Measurements from ENCODE around the gene FHDC1. TPM values are rescaled to one million over a fixed set of nuclear protein-coding genes. Genes with fewer than 3 reads are reported as not detected.
A peak's percentile ranks its signal among the peaks of the same experiment; 100 is the strongest.

FHDC1 gene
- total and polyA plus RNA-seq, 2 donors: 1.6 to 7.1 TPM

DNA sequence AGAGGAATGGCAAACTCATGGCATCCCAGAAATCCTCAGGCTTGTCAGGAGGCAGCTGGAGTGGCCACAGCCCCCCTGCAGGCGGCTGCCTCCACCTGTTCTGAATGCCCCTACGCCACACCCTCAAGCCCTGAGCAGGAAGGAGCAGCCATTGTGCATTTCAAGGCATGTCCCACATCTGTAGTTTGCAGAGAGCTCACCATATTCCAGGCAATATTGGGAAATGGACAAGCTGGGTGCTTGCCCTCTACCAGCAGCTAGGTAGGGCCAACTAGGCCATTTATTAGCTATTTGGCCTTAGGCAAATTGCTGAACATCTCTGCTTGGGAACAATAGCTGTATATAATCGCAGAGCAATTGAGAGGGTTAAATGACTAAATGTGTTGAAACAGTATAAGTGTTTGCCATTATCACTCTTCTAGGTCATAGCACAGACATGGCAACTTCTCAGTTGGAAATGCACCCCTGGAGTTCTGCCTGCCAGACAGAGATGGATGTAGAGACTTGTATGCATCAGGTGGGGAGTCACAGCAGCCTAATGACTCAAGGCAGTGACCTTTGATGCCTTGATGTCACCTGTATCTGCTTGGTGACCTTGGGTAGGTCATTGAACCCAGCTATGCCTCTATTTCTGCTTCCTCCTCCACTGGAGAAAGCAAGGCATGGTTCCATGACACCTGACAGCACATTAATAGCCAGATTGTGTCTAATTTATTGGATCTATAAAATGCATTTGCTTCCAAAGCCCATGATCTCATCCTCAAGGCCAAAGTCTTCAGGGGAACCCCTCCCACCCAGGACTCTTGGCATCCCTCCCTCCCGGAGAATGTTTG is 52.8 kb downstream of the FHDC1 start:
- Histone ChIP-seq H3K27ac (ENCODE audit: low read depth) (no peak overlapping the region), H3K4me3 (ENCODE audit: low read depth, low read length) (no peak overlapping the region), H3K4me1 (ENCODE audit: insufficient read depth) (no peaks in the 10 kb centered on the region), H3K36me3 (ENCODE audit: insufficient read depth) (no peaks in the 10 kb centered on the region)
- DNase-seq (ENCODE audit: extremely low spot score): no peak
- WGBS: 88% methylated on average over 4 of the region's 4 CpGs

- Histone ChIP-seq H3K4me3 (ENCODE audit: low read depth, low read length) (no peak overlapping the region), H3K36me3 (ENCODE audit: insufficient read depth) (no peaks in the 10 kb centered on the region), H3K27ac (ENCODE audit: low read depth) (no peak overlapping the region), H3K4me1 (ENCODE audit: insufficient read depth) (no peaks in the 10 kb centered on the region)
- DNase-seq (ENCODE audit: extremely low spot score): no peak
- 81% methylated on average over 3 of the region's 3 CpGs for WGBS
Observed at GRCh38 chr4:152989554-152989970, 53.4 kb downstream of the FHDC1 start.

DNA sequence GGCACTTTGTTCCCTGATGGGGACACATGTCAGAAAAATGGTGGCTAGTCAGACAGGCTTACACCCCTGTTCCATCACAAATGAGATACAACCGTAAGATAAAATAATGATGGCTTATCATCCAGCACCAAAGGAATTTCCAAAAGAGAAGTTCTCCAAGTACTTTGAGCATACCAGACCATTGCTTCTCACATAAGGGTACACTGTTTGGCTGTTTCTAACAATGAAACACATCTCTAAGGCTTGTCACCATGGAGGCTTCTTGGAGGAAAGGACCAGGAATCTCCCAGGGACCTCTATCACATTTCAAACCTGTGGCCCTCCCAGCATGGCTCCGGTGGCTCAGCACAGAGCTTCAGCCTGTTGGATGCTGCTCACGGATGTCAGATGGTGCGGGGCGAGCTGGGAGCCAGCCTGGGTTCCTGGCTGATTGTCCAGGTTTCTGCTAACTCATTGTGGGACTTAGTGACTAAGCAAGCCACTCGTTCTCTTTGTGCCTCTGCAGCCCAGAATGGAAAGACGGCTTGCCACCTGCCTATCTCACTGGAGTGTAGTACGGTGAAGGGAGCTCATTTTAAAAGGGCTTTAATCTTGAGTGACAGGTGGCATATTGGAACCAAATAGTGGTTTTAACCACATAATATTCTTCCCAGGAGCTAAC is 54.5 kb downstream of the FHDC1 start:
- Histone ChIP-seq H3K27ac (ENCODE audit: low read depth) (no peak overlapping the region), H3K4me1 (ENCODE audit: insufficient read depth) (no peaks in the 10 kb centered on the region), H3K4me3 (ENCODE audit: low read depth, low read length) (no peak overlapping the region), H3K36me3 (ENCODE audit: insufficient read depth) (no peaks in the 10 kb centered on the region)
- WGBS: 85% methylated on average over 8 of the region's 8 CpGs
- DNase-seq (ENCODE audit: extremely low spot score): no peak

- Histone ChIP-seq H3K4me3 (ENCODE audit: low read depth, low read length) (no peak overlapping the region), H3K27ac (ENCODE audit: low read depth) (no peak overlapping the region), H3K4me1 (ENCODE audit: insufficient read depth) (no peaks in the 10 kb centered on the region), H3K36me3 (ENCODE audit: insufficient read depth) (no peaks in the 10 kb centered on the region)
- DNase-seq (ENCODE audit: extremely low spot score): no peak
- 85% methylated on average over 3 of the region's 3 CpGs for WGBS
Observed at GRCh38 chr4:152991398-152991797, 55.3 kb downstream of the FHDC1 start.

DNA sequence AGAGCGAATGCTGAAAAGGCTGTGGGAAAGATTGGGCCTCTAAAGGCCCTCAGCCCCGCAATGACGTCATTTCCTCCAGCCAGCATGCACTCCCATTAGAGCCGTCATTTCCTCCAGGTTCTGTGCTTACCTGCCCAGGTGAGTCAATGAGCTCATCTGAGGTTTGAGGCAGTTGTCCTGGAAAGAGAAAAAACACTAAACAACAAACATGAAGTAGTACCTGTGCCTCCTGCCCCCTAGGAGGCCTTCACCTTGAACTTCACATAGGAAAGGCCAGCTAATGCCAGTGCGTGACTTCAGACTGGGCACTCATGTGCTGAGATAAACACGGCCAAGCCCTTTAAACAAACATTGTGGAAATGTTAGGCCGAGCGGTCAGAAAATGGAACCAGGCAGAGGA is 55.9 kb downstream of the FHDC1 start:
- Histone ChIP-seq H3K36me3 (ENCODE audit: insufficient read depth) (no peaks in the 10 kb centered on the region), H3K27ac (ENCODE audit: low read depth) (no peak overlapping the region), H3K4me3 (ENCODE audit: low read depth, low read length) (no peak overlapping the region), H3K4me1 (ENCODE audit: insufficient read depth) (no peaks in the 10 kb centered on the region)
- no peak for DNase-seq (ENCODE audit: extremely low spot score)
- 83% methylated on average over 8 of the region's 8 CpGs for WGBS

DNA sequence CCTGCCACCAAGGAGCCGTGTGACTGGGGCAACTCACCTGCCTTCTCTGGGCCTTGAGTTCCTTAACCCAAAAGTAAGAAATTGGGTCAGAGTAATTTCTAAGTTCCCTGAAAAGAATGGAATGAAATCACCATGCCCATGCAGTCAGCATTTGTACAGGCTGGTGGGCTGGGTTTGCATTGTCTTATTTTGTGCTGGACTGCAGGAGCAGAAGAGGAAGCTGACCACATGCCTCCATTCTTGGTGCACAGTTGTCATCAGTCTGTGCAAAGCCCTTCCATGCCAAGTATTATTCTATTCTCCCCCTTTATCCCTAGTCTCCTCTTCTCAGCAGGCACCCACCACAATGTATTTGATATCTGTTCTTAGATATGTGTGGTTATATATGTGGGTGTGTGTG is 56.3 kb downstream of the FHDC1 start:
- 93% methylated on average over 1 of the region's 1 CpG for WGBS

DNA sequence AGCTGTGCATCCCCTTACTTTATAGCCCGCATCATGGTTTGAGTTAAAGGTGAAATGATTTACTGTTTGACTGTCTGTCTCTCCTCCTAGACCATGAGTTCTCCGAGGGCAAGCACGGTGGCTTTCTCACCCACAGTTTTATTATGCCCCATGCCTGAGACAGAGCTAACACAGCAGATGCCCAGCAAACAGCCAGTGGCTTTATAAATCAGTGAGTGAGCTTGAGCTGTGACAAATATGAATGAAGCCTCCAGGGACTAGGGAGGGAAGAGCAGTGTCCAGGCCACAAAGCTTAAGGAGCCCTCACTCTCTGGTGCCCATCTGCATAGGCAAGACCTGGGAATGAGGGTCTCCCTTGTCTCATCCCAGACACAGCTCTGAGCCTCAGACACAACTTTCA is 57.9 kb downstream of the FHDC1 start:
- H3K4me3 ChIP-seq (ENCODE audit: low read depth, low read length): no peak overlapping the region
- H3K36me3 ChIP-seq (ENCODE audit: insufficient read depth): no peaks in the 10 kb centered on the region
- H3K27ac ChIP-seq (ENCODE audit: low read depth): no peak overlapping the region
- H3K4me1 ChIP-seq (ENCODE audit: insufficient read depth): no peaks in the 10 kb centered on the region
- 73% methylated on average over 3 of the region's 3 CpGs for WGBS
- DNase-seq (ENCODE audit: extremely low spot score): no peak

More for the DNA sequence above, 56.3 kb downstream of the FHDC1 start:
- Histone ChIP-seq H3K4me1 (ENCODE audit: insufficient read depth) (no peaks in the 10 kb centered on the region), H3K4me3 (ENCODE audit: low read depth, low read length) (no peak overlapping the region), H3K36me3 (ENCODE audit: insufficient read depth) (no peaks in the 10 kb centered on the region), H3K27ac (ENCODE audit: low read depth) (no peak overlapping the region)
- no peak for DNase-seq (ENCODE audit: extremely low spot score)

DNA sequence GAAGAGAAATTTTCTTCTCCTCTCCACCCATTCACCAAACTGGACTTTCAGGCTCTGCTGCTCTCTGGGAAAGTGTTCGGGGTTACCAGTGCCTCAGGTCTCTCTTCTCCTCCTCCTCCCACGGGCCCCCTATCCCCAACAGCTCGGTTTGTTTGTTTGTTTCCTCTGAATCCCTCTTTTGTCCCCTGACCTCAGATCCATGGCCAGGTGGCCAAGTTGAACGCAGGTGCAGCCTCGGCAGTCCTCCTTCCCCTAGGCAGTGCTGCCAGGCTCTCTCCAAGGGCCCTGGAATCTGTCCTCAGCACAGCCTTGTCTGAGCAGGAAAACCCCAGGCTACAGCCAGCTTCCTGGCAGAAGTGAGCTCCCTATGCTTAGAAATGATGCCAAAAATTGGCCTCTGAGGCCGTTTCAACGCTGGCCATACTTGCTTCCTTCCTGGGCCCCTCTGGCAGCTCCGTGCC is 60.0 kb downstream of the FHDC1 start:
- WGBS: 40% methylated on average over 8 of the region's 8 CpGs
- no peak overlapping the region for H3K4me3 ChIP-seq (ENCODE audit: low read depth, low read length)
- DNase-seq (ENCODE audit: extremely low spot score): peak; percentile 61
- H3K4me1 ChIP-seq (ENCODE audit: insufficient read depth): no peaks in the 10 kb centered on the region
- no peak overlapping the region for H3K27ac ChIP-seq (ENCODE audit: low read depth)
- H3K36me3 ChIP-seq (ENCODE audit: insufficient read depth): no peaks in the 10 kb centered on the region

GRCh38 chr4:152996672-152997071 is 60.5 kb downstream of the FHDC1 start:
- Histone ChIP-seq H3K4me1 (ENCODE audit: insufficient read depth) (no peaks in the 10 kb centered on the region), H3K27ac (ENCODE audit: low read depth) (no peak overlapping the region), H3K4me3 (ENCODE audit: low read depth, low read length) (no peak overlapping the region), H3K36me3 (ENCODE audit: insufficient read depth) (no peaks in the 10 kb centered on the region)
- DNase-seq (ENCODE audit: extremely low spot score): no peak
- WGBS: 75% methylated on average over 6 of the region's 6 CpGs

DNA sequence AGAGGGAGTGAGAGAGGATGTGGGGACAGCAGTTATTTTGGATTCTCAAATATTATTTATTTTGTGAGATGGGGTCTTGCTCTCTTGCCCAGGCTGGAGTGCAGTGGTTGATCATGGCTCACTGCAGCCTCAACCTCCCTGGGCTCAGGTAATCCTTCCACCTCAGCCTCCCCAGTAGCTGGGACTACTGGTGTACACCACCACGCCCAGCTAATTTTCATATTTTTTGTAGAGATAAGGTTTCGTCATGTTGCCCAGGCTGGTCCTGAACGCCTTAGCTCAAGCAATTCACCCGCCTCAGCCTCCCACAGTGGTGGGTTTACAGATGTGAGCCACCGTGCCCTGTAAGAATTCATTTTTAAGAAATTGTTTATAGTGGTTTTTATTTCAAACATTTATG is 61.2 kb downstream of the FHDC1 start:
- Histone ChIP-seq H3K36me3 (ENCODE audit: insufficient read depth) (no peaks in the 10 kb centered on the region), H3K4me3 (ENCODE audit: low read depth, low read length) (no peak overlapping the region), H3K4me1 (ENCODE audit: insufficient read depth) (no peaks in the 10 kb centered on the region), H3K27ac (ENCODE audit: low read depth) (no peak overlapping the region)
- DNase-seq (ENCODE audit: extremely low spot score): no peak
- WGBS: 86% methylated on average over 5 of the region's 5 CpGs

GRCh38 chr4:152997771-152998487 is 61.8 kb downstream of the FHDC1 start:
- H3K4me3 ChIP-seq (ENCODE audit: low read depth, low read length): no peak overlapping the region
- H3K4me1 ChIP-seq (ENCODE audit: insufficient read depth): no peaks in the 10 kb centered on the region
- 87% methylated on average over 17 of the region's 17 CpGs for WGBS
- no peaks in the 10 kb centered on the region for H3K36me3 ChIP-seq (ENCODE audit: insufficient read depth)
- no peak overlapping the region for H3K27ac ChIP-seq (ENCODE audit: low read depth)
- no peak for DNase-seq (ENCODE audit: extremely low spot score)

DNA sequence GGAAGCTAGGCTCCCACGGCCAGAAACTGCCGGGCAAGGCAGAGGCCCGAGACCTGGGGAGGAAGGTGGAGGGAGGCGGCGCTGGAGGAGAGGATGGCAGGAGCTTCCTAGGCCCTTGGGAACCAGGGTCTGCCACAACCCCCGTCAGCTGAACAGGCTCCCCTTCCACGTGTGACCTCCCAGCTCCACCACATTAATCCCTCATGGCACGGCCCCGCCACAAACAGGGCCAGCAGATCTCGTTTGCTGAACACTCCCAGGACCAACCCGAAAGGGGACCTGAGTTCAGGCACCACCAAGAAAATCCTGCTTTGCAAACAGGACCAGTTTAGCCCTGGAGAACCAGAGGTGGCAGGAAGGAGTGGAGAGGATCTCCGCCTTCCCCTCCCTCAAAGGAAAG is 62.7 kb downstream of the FHDC1 start:
- H3K36me3 ChIP-seq (ENCODE audit: insufficient read depth): no peaks in the 10 kb centered on the region
- 87% methylated on average over 12 of the region's 12 CpGs for WGBS
- no peak for DNase-seq (ENCODE audit: extremely low spot score)

GRCh38 chr4:152999346-153000075 is 63.4 kb downstream of the FHDC1 start:
- Histone ChIP-seq H3K4me3 (ENCODE audit: low read depth, low read length) (no peak overlapping the region), H3K27ac (ENCODE audit: low read depth) (no peak overlapping the region), H3K4me1 (ENCODE audit: insufficient read depth) (no peaks in the 10 kb centered on the region), H3K36me3 (ENCODE audit: insufficient read depth) (no peaks in the 10 kb centered on the region)
- WGBS: 85% methylated on average over 12 of the region's 12 CpGs
- DNase-seq (ENCODE audit: extremely low spot score): no peak

More for the DNA sequence above, 62.7 kb downstream of the FHDC1 start:
- no peak overlapping the region for H3K4me3 ChIP-seq (ENCODE audit: low read depth, low read length)
- H3K4me1 ChIP-seq (ENCODE audit: insufficient read depth): no peaks in the 10 kb centered on the region
- H3K27ac ChIP-seq (ENCODE audit: low read depth): no peak overlapping the region
